GM19324 (cell line): ENCODE results near the gene DBX2.
"Not testable (repeated sequence)": the region's sequence is repeated elsewhere in the genome, so short reads cannot be mapped to it uniquely, and the experiment has no call there.

ENCODE experiments used
- ATAC-seq: cut with Tn5 transposase; IDR thresholded peaks from one replicate; pipeline ENCODE4 v1.9.1; 2021; ENCODE audit warnings: mild to moderate bottlenecking, moderate library complexity; ENCODE audit not compliant: unreplicated experiment, low FRiP score

Gene DBX2

GRCh38 chr12:45014396-45014795 lies 36.5 kb downstream of the DBX2 start:
- ATAC-seq = no peak

GRCh38 chr12:45012749-45013148 lies 38.1 kb downstream of the DBX2 start:
- no peak for ATAC-seq

GRCh38 chr12:45010059-45010458 lies 40.8 kb downstream of the DBX2 start:
- no peak for ATAC-seq

- no peak for ATAC-seq
Observed at GRCh38 chr12:45008211-45008610, 42.7 kb downstream of the DBX2 start.

GRCh38 chr12:44999355-44999754 lies 51.5 kb downstream of the DBX2 start:
- no peak for ATAC-seq

- no peak for ATAC-seq
Observed at GRCh38 chr12:44993161-44993560, 57.7 kb downstream of the DBX2 start.

GRCh38 chr12:44984863-44985262 lies 66.0 kb downstream of the DBX2 start:
- not testable (repeated sequence) for ATAC-seq

GRCh38 chr12:44979918-44980317 lies 71.0 kb downstream of the DBX2 start:
- no peak for ATAC-seq

- ATAC-seq = no peak
Observed at GRCh38 chr12:44976246-44976645, 74.7 kb downstream of the DBX2 start.

GRCh38 chr12:44972746-44973421 lies 78.0 kb downstream of the DBX2 start:
- ATAC-seq = no peak

- ATAC-seq = no peak
Observed at GRCh38 chr12:44968965-44969364, 81.9 kb downstream of the DBX2 start.
